IMR-90 (cell line): ENCODE results near the gene RAX2.

Source experiments
- ELK1 ChIP-seq: fragments of 150-350 bp; IDR thresholded peaks from 2 replicates; pipeline ENCODE4 v1.6.1; 2016; ENCODE audit warnings: low read depth, mild to moderate bottlenecking, low read length, moderate library complexity, borderline replicate concordance
- MAZ ChIP-seq: IDR thresholded peaks from 2 replicates; pipeline ENCODE4 v1.6.1; 2012; ENCODE audit warnings: low read depth, mild to moderate bottlenecking, low read length, improper control_type of control experiment, moderate library complexity, borderline replicate concordance
- POLR2A ChIP-seq: IDR thresholded peaks from 2 replicates; pipeline ENCODE4 v1.6.1; 2012; ENCODE audit warnings: mild to moderate bottlenecking, low read depth, low read length
- RCOR1 ChIP-seq: IDR thresholded peaks from 2 replicates; pipeline ENCODE4 v1.6.1; 2012; ENCODE audit warnings: mild to moderate bottlenecking, low read length, improper control_type of control experiment; ENCODE audit not compliant: insufficient replicate concordance
- SMC3 ChIP-seq: fragments of 150-350 bp; IDR thresholded peaks from 2 replicates; pipeline ENCODE4 v1.6.1; 2016; ENCODE audit warnings: low read depth, mild to moderate bottlenecking, antibody characterized with exemption, low read length, moderate library complexity
- USF2 ChIP-seq: fragments of 150-350 bp; IDR thresholded peaks from 2 replicates; pipeline ENCODE4 v1.6.1; 2017; ENCODE audit warnings: mild to moderate bottlenecking, antibody characterized with exemption, low read length, low read depth
- TF ChIP-seq, protein P1 (sequence below): conservative IDR thresholded peaks from 2 replicates; pipeline ENCODE4 v1.5.1; 2012; ENCODE audit warnings: mild to moderate bottlenecking, low read depth, low read length, improper control_type of control experiment

- TF ChIP-seq, protein P1, sequence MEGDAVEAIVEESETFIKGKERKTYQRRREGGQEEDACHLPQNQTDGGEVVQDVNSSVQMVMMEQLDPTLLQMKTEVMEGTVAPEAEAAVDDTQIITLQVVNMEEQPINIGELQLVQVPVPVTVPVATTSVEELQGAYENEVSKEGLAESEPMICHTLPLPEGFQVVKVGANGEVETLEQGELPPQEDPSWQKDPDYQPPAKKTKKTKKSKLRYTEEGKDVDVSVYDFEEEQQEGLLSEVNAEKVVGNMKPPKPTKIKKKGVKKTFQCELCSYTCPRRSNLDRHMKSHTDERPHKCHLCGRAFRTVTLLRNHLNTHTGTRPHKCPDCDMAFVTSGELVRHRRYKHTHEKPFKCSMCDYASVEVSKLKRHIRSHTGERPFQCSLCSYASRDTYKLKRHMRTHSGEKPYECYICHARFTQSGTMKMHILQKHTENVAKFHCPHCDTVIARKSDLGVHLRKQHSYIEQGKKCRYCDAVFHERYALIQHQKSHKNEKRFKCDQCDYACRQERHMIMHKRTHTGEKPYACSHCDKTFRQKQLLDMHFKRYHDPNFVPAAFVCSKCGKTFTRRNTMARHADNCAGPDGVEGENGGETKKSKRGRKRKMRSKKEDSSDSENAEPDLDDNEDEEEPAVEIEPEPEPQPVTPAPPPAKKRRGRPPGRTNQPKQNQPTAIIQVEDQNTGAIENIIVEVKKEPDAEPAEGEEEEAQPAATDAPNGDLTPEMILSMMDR, result no peak
- TF ChIP-seq POLR2A, result no peak
- TF ChIP-seq SMC3, result no peak
- no peak for TF ChIP-seq USF2
- TF ChIP-seq ELK1, result no peak
- no peak for TF ChIP-seq MAZ
- peak; percentile 78 for TF ChIP-seq RCOR1
Measured at GRCh38 chr19:3760871-3761361, 11.1 kb downstream of the RAX2 start.
